Spleen (tissue), 7 donors: ENCODE measurements around the gene ELF1.

Experiments used
- CTCF ChIP-seq, 11 experiments: fragments of 200-600 bp in 7 of 11; fragments of 450-650 bp in 4 of 11; sonication (generic) in 4 of 11; IDR thresholded peaks in 8 of 11; conservative IDR thresholded peaks in 3 of 11; 1 replicate in 7 of 11; 2 replicates in 4 of 11; pipeline versions ENCODE4 v1.4.0 to v1.8.0; 2016 to 2021; ENCODE audit warnings: antibody characterized with exemption in 11 of 11, inconsistent platforms in 4 of 11, mild to moderate bottlenecking in 1 of 11
- POLR2A ChIP-seq, 3 donors: fragments of 450-650 bp; IDR thresholded peaks; one replicate each; pipeline ENCODE4 v1.5.1; 2017; ENCODE audit warnings: antibody characterized with exemption in 3 of 3, mild to moderate bottlenecking in 1 of 3
- donor health status: DM: no; HTN: no; CAD: no; lungs with moderate emphysema.
- donor health status: DM: no; HTN: no; CAD: no.
- donor health status: DM: no; HTN: no; CAD: no.

- TF ChIP-seq CTCF (IDR thresholded peaks at IDR 0.05 in 8 of 11, conservative IDR thresholded peaks at IDR 0.05 in 3 of 11) (no peak), POLR2A (IDR thresholded peaks at IDR 0.05) (no peak)
These were observed 49.8 kb downstream of the ELF1 start for GRCh38 chr13:40969169-40969901.
